ENCODE measurements around the gene CNTNAP2.

The CNTNAP2 gene

GRCh38 chr7:147539685-147540084 is 1423.1 kb downstream of the CNTNAP2 start:
- no peak for TF ChIP-seq CTCF (IDR thresholded peaks at IDR 0.05; ENCODE audit: low read depth, low read length, missing control alignments)
- no peak overlapping the region for H3K4me3 ChIP-seq (replicated peaks; ENCODE audit: low read depth, low read length)
- no peak for DNase-seq (ENCODE audit: extremely low read depth, low read depth)

GRCh38 chr7:147540743-147541142 is 1424.1 kb downstream of the CNTNAP2 start:
- no peak for TF ChIP-seq CTCF (IDR thresholded peaks at IDR 0.05; ENCODE audit: low read depth, low read length, missing control alignments)
- no peak overlapping the region for H3K4me3 ChIP-seq (replicated peaks; ENCODE audit: low read depth, low read length)
- DNase-seq (ENCODE audit: extremely low read depth, low read depth) = no peak

- TF ChIP-seq CTCF (IDR thresholded peaks at IDR 0.05; ENCODE audit: low read depth, low read length, missing control alignments) = no peak
- DNase-seq (ENCODE audit: extremely low read depth, low read depth) = no peak
- H3K4me3 ChIP-seq (replicated peaks; ENCODE audit: low read depth, low read length) = no peak overlapping the region
Measured at GRCh38 chr7:147541261-147541660, 1424.7 kb downstream of the CNTNAP2 start.

- peak; percentile 38 for TF ChIP-seq CTCF (IDR thresholded peaks at IDR 0.05; ENCODE audit: low read depth, low read length, missing control alignments)
- H3K4me3 ChIP-seq (replicated peaks; ENCODE audit: low read depth, low read length) = no peak overlapping the region
- DNase-seq (ENCODE audit: extremely low read depth, low read depth) = no peak
Measured at GRCh38 chr7:147547252-147547897, 1430.8 kb downstream of the CNTNAP2 start.

GRCh38 chr7:147556317-147556716 is 1439.7 kb downstream of the CNTNAP2 start:
- no peak for TF ChIP-seq CTCF (IDR thresholded peaks at IDR 0.05; ENCODE audit: low read depth, low read length, missing control alignments)
- no peak for DNase-seq (ENCODE audit: extremely low read depth, low read depth)

GRCh38 chr7:147563669-147564068 is 1447.1 kb downstream of the CNTNAP2 start:
- no peak overlapping the region for H3K4me3 ChIP-seq (replicated peaks; ENCODE audit: low read depth, low read length)
- no peak for TF ChIP-seq CTCF (IDR thresholded peaks at IDR 0.05; ENCODE audit: low read depth, low read length, missing control alignments)
- DNase-seq (ENCODE audit: extremely low read depth, low read depth) = no peak

More at GRCh38 chr7:147556317-147556716, 1439.7 kb downstream of the CNTNAP2 start:
- H3K4me3 ChIP-seq (replicated peaks; ENCODE audit: low read depth, low read length) = no peak overlapping the region
